Lower lobe of right lung (tissue), 2 donors: ENCODE data around the gene DAP. TPM values are rescaled to one million over a fixed set of nuclear protein-coding genes. Genes with fewer than 3 reads are reported as not detected.

Experiments used
- ATAC-seq, 2 donors: fragments of 200-7000 bp; cut with Tn5 transposase; one replicate each; pipeline ENCODE4 v1.9.1; 2020 to 2022; ENCODE audit warnings: mild to moderate bottlenecking in 2 of 2, moderate library complexity in 2 of 2
- DNase-seq: peaks from one replicate; pipeline ENCODE4 v3.0.0-alpha.2; 2020
- H3K27ac ChIP-seq: fragments of 200-600 bp; one replicate; pipeline ENCODE4 v1.8.0; 2022
- H3K27me3 ChIP-seq: fragments of 200-600 bp; one replicate; pipeline ENCODE4 v1.8.0; 2022; ENCODE audit warnings: low read depth
- H3K36me3 ChIP-seq: fragments of 200-600 bp; one replicate; pipeline ENCODE4 v1.8.0; 2022; ENCODE audit warnings: mild to moderate bottlenecking
- H3K4me1 ChIP-seq: fragments of 200-600 bp; one replicate; pipeline ENCODE4 v1.8.0; 2022
- H3K4me3 ChIP-seq: fragments of 200-600 bp; one replicate; pipeline ENCODE4 v1.8.0; 2022; ENCODE audit warnings: mild to moderate bottlenecking
- H3K9me3 ChIP-seq: fragments of 200-600 bp; one replicate; pipeline ENCODE4 v1.8.0; 2022
- CTCF ChIP-seq: fragments of 200-600 bp; IDR thresholded peaks from one replicate; pipeline ENCODE4 v1.8.0; 2022; ENCODE audit warnings: antibody characterized with exemption, mild to moderate bottlenecking
- intact Hi-C: fragments of 100-400 bp; cut with DNase I; formaldehyde crosslinking; loops from one replicate; pipeline ENCODE4 v1.11.0; 2022
- total RNA-seq: library from RNA; stranded (reverse); fragmentation: NEBNext Ultra II Directional; extraction: Animal tissue kit (Norgen Biotek cat#: 25700); gene quantifications from one replicate; pipeline ENCODE4 v1.2.1, GENCODE V29; 2021
- donor health status: DM: no; HTN: yes; CAD: no; lungs with severe emphysema.

DAP gene
- total RNA-seq, 1 donor from 2014 or later: 89.8 TPM

- intact Hi-C loops: no loop called here
- no peaks in the 10 kb centered on the region for H3K27me3 ChIP-seq
- DNase-seq: no peak
- peaks cover 19% of the 10 kb centered on the region for H3K4me1 ChIP-seq
- no peaks in the 10 kb centered on the region for H3K9me3 ChIP-seq
- H3K36me3 ChIP-seq: peaks cover 44% of the 10 kb centered on the region
- no peak for TF ChIP-seq CTCF
- H3K4me3 ChIP-seq: no peak overlapping the region
- no peak for ATAC-seq
- H3K27ac ChIP-seq: no peak overlapping the region
Observed at GRCh38 chr5:10743951-10744350, 17.1 kb downstream of the DAP start.

- H3K36me3 ChIP-seq: peaks cover 42% of the 10 kb centered on the region
- intact Hi-C loops: no loop called here
- no peak for DNase-seq
- no peaks in the 10 kb centered on the region for H3K27me3 ChIP-seq
- no peak for TF ChIP-seq CTCF
- H3K4me1 ChIP-seq: peaks cover 19% of the 10 kb centered on the region
- no peak overlapping the region for H3K4me3 ChIP-seq
- no peak overlapping the region for H3K27ac ChIP-seq
- no peak for ATAC-seq
- no peaks in the 10 kb centered on the region for H3K9me3 ChIP-seq
Observed at GRCh38 chr5:10743526-10743925, 17.5 kb downstream of the DAP start.

- no peaks in the 10 kb centered on the region for H3K27me3 ChIP-seq
- ATAC-seq (no peak), DNase-seq (no peak)
- no peaks in the 10 kb centered on the region for H3K9me3 ChIP-seq
- no peak overlapping the region for H3K4me3 ChIP-seq
- H3K27ac ChIP-seq: no peak overlapping the region
- TF ChIP-seq CTCF: no peak
- peaks cover 28% of the 10 kb centered on the region for H3K36me3 ChIP-seq
- intact Hi-C loops: no loop called here
- peaks cover 9% of the 10 kb centered on the region for H3K4me1 ChIP-seq
Observed at GRCh38 chr5:10741661-10742060, 19.4 kb downstream of the DAP start.

- Histone ChIP-seq H3K36me3 (peaks cover 17% of the 10 kb centered on the region), H3K9me3 (no peaks in the 10 kb centered on the region), H3K4me1 (peaks cover 9% of the 10 kb centered on the region), H3K4me3 (no peak overlapping the region), H3K27me3 (no peaks in the 10 kb centered on the region), H3K27ac (no peak overlapping the region)
- DNase-seq: no peak
- intact Hi-C loops: no loop called here
- TF ChIP-seq CTCF: no peak
- no peak for ATAC-seq
Observed at GRCh38 chr5:10740384-10740783, 20.6 kb downstream of the DAP start.

- peaks cover 13% of the 10 kb centered on the region for H3K4me1 ChIP-seq
- ATAC-seq (no peak), DNase-seq (no peak)
- intact Hi-C loops: no loop called here
- no peak overlapping the region for H3K4me3 ChIP-seq
- no peaks in the 10 kb centered on the region for H3K9me3 ChIP-seq
- TF ChIP-seq CTCF: no peak
- no peaks in the 10 kb centered on the region for H3K27me3 ChIP-seq
- H3K36me3 ChIP-seq: peaks cover 4% of the 10 kb centered on the region
- no peak overlapping the region for H3K27ac ChIP-seq
Observed at GRCh38 chr5:10737880-10738279, 23.2 kb downstream of the DAP start.

- peaks cover 7% of the 10 kb centered on the region for H3K36me3 ChIP-seq
- ATAC-seq (no peak), DNase-seq (no peak)
- H3K9me3 ChIP-seq: no peaks in the 10 kb centered on the region
- H3K27me3 ChIP-seq: no peaks in the 10 kb centered on the region
- intact Hi-C loops: no loop called here
- TF ChIP-seq CTCF: no peak
- no peak overlapping the region for H3K27ac ChIP-seq
- no peak overlapping the region for H3K4me3 ChIP-seq
- peaks cover 18% of the 10 kb centered on the region for H3K4me1 ChIP-seq
Observed at GRCh38 chr5:10736808-10737207, 24.2 kb downstream of the DAP start.
